GM18861 (cell line): Measurements from ENCODE around the gene IL1B.

Experiments
- ATAC-seq: cut with Tn5 transposase; IDR thresholded peaks from one replicate; pipeline ENCODE4 v1.9.1; 2021; ENCODE audit not compliant: unreplicated experiment

Gene IL1B

DNA sequence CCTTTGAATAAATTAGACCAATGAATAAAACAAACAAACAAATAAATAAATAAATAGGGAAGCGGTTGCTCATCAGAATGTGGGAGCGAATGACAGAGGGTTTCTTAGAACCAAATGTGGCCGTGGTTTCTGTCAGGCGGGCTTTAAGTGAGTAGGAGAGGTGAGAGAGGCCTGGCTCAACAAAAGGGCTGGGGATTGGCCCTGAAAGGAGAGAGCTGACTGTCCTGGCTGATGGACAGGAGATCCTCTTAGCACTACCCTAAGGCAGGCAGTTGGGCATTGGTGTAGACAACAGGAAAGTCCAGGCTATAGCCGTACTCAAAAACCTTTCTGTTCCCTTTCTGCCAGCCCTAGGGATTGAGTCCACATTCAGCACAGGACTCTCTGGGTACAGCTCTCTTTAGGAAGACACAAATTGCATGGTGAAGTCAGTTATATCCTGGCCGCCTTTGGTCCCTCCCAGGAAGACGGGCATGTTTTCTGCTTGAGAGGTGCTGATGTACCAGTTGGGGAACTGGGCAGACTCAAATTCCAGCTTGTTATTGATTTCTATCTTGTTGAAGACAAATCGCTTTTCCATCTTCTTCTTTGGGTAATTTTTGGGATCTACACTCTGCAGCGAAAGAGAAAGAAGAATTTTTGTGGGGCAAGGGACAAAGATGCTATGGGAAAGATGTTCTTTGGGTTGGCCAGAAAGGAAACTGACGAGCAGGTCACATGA, 6.5 kb downstream of the IL1B start:
- ATAC-seq, result no peak

DNA sequence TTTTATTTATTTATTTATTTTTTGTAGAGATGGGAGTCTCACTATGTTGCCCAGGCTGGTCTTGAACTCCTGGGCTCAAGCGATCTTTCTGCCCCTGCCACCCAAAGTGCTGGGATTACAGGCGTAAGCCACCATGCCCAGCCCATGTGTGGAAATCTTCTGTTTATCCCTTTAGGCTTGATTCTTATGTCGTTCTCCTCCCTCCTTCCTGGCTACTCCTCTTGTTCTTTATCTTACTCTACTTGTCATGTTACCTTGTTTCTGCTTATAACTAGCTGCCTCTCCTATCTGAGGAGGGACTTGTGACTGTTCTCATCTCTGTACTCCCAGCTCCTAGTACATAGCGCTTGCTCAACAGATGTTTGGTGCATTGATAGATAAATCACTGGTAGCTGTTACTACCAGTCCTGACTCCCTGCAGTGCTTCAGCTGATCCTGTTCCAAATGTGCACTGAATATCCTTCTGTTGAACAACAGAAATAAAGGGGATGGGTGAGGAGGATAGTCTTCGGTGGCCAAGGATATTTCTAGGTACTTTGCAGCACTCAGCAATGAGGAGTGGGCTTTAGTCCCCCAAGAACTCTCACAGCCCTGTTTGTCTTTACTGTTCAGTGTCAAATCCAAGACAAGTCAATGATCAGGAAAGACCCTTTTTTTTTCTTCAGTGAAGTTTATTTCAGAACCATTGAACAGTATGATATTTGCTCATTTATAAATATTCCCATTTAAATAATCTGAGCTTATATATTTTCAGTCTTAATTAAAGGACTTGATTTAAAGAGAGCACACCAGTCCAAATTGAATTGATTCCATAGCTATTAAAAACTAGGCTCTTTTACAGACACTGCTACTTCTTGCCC, 7.2 kb downstream of the IL1B start:
- no peak for ATAC-seq

DNA sequence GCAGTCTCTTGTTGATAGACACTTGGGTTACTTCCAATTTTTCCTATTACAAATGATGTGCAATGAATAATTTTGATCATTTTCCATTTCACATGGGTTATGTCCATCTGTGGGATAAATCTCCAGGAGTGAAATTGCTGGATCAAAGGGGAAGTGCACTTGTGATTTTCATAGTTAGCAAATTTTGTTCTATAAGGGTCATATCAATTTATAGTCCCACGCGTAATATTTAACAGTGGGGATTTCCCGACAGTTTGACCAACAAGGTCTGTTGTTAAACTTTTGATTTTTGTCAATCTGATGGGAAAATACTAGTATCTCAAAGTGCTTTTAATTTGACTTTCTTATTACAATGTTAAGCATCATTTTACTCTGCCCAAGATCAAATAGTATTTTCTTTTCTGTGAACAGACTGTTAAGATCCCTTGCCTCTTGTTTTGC, 8.3 kb downstream of the IL1B start:
- ATAC-seq, result no peak

DNA sequence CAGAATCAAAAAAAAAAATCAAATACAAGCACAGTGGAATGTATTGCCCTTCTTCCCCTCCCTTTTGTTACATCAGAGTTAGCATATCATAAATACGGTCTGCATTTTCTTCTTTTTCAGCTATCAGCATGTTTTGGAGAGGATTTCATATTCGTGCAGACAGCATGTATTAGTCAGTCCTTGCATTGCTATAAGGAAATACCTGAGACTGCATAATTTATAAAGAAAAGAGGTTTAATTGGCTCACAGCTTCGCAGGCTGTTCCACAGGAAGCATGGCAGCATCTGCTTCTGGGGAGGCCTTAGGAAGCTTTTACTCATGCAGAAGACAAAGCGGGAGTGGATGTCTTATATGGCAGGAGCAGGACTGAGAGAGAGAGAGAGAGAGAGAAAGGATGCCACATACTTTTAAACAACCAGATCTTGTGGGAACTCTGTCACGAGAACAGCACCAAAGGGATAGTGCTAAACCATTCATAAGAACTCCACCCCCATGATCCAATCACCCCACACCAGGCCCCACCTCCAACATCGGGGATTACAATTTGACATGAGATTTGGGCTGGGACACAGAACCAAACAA, 8.9 kb downstream of the IL1B start:
- no peak for ATAC-seq

- no peak for ATAC-seq
Observed at GRCh38 chr2:112827009-112827408, 9.6 kb downstream of the IL1B start.

- no peak for ATAC-seq
Observed at GRCh38 chr2:112825706-112826105, 10.9 kb downstream of the IL1B start.

DNA sequence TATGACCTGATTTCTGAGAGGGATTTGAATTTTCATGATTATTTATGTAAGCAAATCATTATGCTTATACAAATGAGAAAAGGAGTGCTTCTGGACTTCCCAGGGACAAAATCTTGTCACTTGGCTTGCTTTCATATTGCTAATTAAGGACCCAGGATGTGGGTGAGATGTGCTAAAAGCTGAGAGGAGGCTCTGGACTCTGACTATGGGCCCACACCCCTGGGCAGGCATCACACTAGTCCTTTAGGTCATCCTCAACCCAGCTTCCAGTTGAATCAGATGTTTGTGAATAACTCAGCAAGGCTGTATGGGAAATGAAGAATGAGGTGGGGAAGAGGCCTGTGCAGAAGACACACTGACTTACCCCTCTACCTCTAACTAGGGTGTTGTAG, 11.9 kb downstream of the IL1B start:
- ATAC-seq, result no peak

- no peak for ATAC-seq
Observed at GRCh38 chr2:112821682-112822081, 14.9 kb downstream of the IL1B start.

- peak; percentile 80 for ATAC-seq
Observed at GRCh38 chr2:112821142-112821541, 15.4 kb downstream of the IL1B start.

GRCh38 chr2:112820343-112820742, 16.2 kb downstream of the IL1B start:
- ATAC-seq, result no peak

DNA sequence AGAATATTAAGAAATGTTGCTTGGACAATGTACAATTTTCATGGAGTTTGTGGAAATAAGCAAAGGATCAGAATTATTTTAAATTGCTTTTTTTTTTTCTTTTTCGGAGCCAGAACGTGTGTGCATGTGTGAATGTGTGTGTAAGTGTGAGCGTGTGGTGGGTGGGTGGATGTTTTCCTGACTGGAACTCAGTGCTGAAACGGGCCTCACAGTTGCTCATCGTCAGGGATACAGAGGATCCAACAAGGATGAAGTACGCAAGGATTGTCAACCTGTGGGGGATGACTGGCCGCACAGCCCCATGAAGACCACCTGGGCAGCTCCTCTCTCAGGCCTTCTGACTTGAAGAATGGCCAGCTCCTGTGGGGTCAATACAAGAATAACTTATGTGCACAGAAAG, 17.5 kb downstream of the IL1B start:
- ATAC-seq, result no peak

DNA sequence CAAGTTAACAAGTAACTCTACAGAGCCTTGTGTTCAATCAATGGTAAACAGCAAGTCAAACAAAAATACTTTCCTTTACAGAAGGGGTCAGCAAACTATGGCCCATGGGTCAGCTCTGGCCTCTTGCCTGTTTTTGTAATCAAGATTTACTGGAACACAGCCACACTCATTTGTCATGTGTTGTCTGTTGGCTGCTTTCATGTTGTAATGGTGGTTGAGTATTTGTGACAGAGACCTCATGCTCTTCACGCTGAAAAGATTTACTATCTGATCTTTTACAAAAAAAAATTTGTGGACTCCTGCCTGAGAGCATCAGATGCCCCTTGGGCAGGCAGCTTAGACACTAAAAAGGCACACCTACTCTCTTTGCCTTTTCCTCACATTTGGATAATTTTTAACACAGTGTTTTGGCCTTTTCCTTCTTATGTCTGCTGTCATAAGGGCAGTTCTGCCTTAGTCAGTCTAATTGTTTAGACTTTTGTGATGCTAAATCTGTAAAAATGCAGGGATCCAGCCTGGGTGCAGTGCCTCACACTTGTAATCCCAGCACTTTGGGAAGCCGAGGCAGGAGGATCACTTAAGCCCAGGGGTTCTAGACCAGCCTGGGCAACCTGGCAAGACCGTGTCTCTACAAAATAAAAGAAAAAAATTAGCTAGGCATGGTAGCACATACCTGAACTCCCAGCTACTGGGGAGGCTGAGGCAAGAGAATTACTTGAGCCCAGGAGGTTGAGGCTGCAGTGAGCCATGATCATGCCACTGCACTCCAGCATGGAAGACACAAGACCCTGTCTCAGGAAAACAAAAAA, 18.3 kb downstream of the IL1B start:
- no peak for ATAC-seq

DNA sequence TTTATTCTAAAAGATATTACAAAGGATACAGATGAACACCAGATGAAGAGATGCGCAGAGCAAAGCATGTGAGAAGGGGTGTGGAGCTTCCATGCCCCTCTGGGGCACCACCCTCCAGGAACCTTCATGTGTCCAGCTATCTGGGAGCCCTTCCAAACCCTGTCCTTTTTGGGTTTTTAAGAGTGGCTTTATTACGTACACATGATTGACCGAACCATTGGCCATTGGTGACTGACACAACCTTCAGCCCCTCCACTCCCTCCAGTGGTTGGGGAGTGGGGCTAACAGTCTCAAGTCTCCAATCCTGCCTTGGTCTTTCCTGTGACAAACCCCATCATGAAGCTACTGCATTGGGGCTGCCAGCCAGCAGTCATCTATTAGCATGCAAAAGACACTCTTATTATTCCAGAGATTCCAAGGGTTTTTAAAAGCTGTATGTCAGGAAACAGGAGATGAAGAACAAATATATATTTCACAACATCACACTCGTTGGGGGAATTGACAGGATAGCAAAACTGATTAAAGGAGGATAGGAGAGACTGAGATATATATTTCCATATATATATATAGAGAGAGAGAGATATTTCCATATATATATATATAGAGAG, 19.4 kb downstream of the IL1B start:
- ATAC-seq, result no peak

GRCh38 chr2:112814278-112814677, 22.3 kb downstream of the IL1B start:
- ATAC-seq, result no peak

DNA sequence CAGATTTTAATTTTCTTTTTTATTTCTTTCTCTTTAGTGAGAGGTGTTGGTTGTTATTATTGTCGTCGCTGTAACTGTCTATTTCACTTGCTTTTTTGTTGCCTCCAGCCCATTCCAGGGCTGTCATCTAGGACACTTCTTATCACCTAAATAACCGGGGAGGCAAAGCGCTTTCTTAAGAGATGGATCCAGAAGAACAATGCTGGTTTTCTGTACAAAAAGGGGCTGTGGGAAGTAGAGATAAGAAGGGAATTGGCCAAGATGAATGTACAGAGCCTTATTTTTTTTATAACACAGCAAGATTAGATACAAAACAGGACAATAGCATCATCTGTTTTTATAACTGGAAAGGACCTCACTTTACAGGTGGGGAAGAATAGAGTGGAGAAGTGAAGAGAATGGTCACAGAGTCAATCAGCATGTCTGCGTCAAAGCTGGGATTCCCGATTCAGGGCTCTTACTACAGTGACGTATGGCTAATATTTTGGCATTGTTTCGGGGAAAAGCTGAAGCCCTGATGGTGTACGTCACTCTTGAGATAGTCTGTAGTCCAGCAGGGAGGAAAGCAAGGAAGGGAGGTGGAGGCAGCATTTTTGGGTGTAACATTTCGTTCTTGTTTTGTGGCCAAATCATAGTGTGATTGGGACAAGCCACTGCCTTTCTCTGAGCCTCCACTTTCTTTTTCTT, 23.2 kb downstream of the IL1B start:
- ATAC-seq, result no peak

GRCh38 chr2:112812318-112813267, 24.0 kb downstream of the IL1B start:
- peak; percentile 69 for ATAC-seq

GRCh38 chr2:112811841-112812306, 24.7 kb downstream of the IL1B start:
- ATAC-seq, result no peak

DNA sequence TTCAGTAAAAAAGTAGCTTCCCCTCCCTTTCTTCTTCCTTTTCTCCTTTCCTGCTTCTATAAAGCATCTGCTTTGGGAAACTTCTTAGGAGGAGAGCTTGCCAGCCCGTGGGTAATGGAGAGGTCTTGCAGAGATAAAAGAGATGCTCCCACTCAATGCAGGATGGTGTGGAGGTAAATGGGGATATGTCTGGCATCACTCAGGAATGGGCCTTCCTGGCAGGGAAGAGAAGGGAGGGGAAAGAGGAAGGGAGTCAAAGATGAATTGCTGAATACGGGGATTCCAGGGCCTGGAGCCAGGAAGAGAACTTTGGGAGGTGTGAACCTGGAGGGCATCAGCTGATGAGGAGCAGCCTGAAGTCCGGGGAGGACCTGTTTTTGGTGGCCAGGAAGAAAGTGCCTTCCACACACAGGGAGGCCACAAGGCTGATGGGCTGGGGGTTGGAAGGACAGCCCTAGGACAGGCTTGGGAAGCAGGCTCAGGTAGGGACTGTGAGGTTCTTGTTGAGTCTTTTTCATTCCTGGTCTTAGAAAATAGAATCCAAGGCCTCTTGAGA, 25.2 kb downstream of the IL1B start:
- no peak for ATAC-seq

GRCh38 chr2:112809112-112809511, 27.5 kb downstream of the IL1B start:
- ATAC-seq, result no peak
